HepG2 (cell line): Measurements from ENCODE around the gene PSME3IP1. TPM values are rescaled to one million over a fixed set of nuclear protein-coding genes. Genes with fewer than 3 reads are reported as not detected.

Experiments used
- ARID2 ChIP-seq: sonication (generic); formaldehyde crosslinking; IDR thresholded peaks from 2 replicates; pipeline ENCODE4 v1.8.1; 2022; ENCODE audit warnings: mild to moderate bottlenecking, missing genetic modification reagents, borderline replicate concordance
- ATF3 ChIP-seq: sonication (generic); formaldehyde crosslinking; IDR thresholded peaks from 2 replicates; pipeline ENCODE4 v1.4.0; 2020; ENCODE audit warnings: missing genetic modification reagents
- BCL6 ChIP-seq: IDR thresholded peaks from 2 replicates; pipeline ENCODE4 v1.6.1; 2016; ENCODE audit warnings: missing genetic modification reagents, missing compliant biosample characterization
- CCDC6 ChIP-seq: sonication (generic); formaldehyde crosslinking; IDR thresholded peaks from 2 replicates; pipeline ENCODE4 v1.8.1; 2022; ENCODE audit warnings: mild to moderate bottlenecking, missing genetic modification reagents, moderate library complexity
- EHMT2 ChIP-seq: fragments of 200-600 bp; sonication (generic); IDR thresholded peaks from 2 replicates; pipeline ENCODE4 v1.7.0; 2017; ENCODE audit warnings: antibody characterized with exemption, low read depth, low read length, borderline replicate concordance
- FLYWCH1 ChIP-seq: sonication (generic); formaldehyde crosslinking; IDR thresholded peaks from 2 replicates; pipeline ENCODE4 v1.8.1; 2023; ENCODE audit warnings: mild to moderate bottlenecking, missing genetic modification reagents
- HOMEZ ChIP-seq: IDR thresholded peaks from 2 replicates; pipeline ENCODE4 v1.6.1; 2016; ENCODE audit warnings: low read depth
- NPAS2 ChIP-seq: sonication (generic); formaldehyde crosslinking; IDR thresholded peaks from 2 replicates; pipeline ENCODE4 v1.8.0; 2022; ENCODE audit warnings: mild to moderate bottlenecking, missing genetic modification reagents, borderline replicate concordance
- PHF21A ChIP-seq: sonication (generic); formaldehyde crosslinking; IDR thresholded peaks from 2 replicates; pipeline ENCODE4 v1.5.0; 2020; ENCODE audit warnings: mild to moderate bottlenecking, missing genetic modification reagents
- RARA ChIP-seq: IDR thresholded peaks from 2 replicates; pipeline ENCODE4 v1.6.1; 2016; ENCODE audit warnings: missing genetic modification reagents, missing compliant biosample characterization
- RBM22 ChIP-seq: fragments of 200-400 bp; formaldehyde crosslinking; optimal IDR thresholded peaks from 2 replicates; pipeline ENCODE3; 2017; ENCODE audit warnings: mild to moderate bottlenecking, low read length, moderate library complexity
- RFXAP ChIP-seq: sonication (generic); formaldehyde crosslinking; IDR thresholded peaks from 2 replicates; pipeline ENCODE4 v1.4.0; 2020; ENCODE audit warnings: missing genetic modification reagents, borderline replicate concordance
- RNF2 ChIP-seq: fragments of 450-650 bp; conservative IDR thresholded peaks from 2 replicates; pipeline ENCODE4 v1.6.1; 2016; ENCODE audit warnings: low read depth
- SALL1 ChIP-seq: sonication (generic); formaldehyde crosslinking; IDR thresholded peaks from 2 replicates; pipeline ENCODE4 v1.8.0; 2022; ENCODE audit warnings: mild to moderate bottlenecking, missing genetic modification reagents
- THYN1 ChIP-seq: sonication (generic); formaldehyde crosslinking; IDR thresholded peaks from 2 replicates; pipeline ENCODE4 v1.8.1; 2023; ENCODE audit warnings: low read depth, mild to moderate bottlenecking, moderate library complexity, missing genetic modification reagents, borderline replicate concordance
- U2AF1 ChIP-seq: fragments of 200-400 bp; formaldehyde crosslinking; optimal IDR thresholded peaks from 2 replicates; pipeline ENCODE3; 2017; ENCODE audit warnings: mild to moderate bottlenecking, low read depth, low read length
- ZFP37 ChIP-seq: sonication (generic); formaldehyde crosslinking; IDR thresholded peaks from 2 replicates; pipeline ENCODE4 v1.4.0; 2020; ENCODE audit warnings: missing genetic modification reagents, borderline replicate concordance
- ZNF235 ChIP-seq: sonication (generic); formaldehyde crosslinking; IDR thresholded peaks from 2 replicates; pipeline ENCODE4 v1.8.1; 2023; ENCODE audit warnings: mild to moderate bottlenecking, missing genetic modification reagents, borderline replicate concordance
- ZNF562 ChIP-seq: sonication (generic); formaldehyde crosslinking; IDR thresholded peaks from 2 replicates; pipeline ENCODE4 v1.8.0; 2022; ENCODE audit warnings: missing genetic modification reagents, borderline replicate concordance
- ZSCAN21 ChIP-seq: sonication (generic); formaldehyde crosslinking; IDR thresholded peaks from 2 replicates; pipeline ENCODE4 v1.8.0; 2022; ENCODE audit warnings: mild to moderate bottlenecking, missing genetic modification reagents, moderate library complexity, borderline replicate concordance
- polyA plus RNA-seq, 8 experiments: library from polyadenylated mRNA; depleted of rRNA in 3 of 8; stranded (reverse) in 7 of 8; unstranded in 1 of 8; fragments of >200 nt; fragmentation: Illumina TruSeq in 4 of 8; extraction: Trizol in 4 of 8; gene quantifications; 2 replicates each; pipeline versions ENCODE4 v1.2.1 to v1.2.3, GENCODE V29; 2011 to 2016; ENCODE audit warnings: low read depth in 4 of 8, missing spikeins in 1 of 8, mixed read lengths in 1 of 8; ENCODE audit not compliant: insufficient read depth in 1 of 8
- total RNA-seq, 5 experiments: library from RNA; depleted of rRNA; stranded (reverse); fragments of >200 nt; fragmentation: Illumina TruSeq; extraction: Trizol; gene quantifications; 2 replicates each; pipeline ENCODE4 v1.2.3, GENCODE V29; 2016; ENCODE audit warnings: low read depth in 1 of 5
- TF ChIP-seq, protein P1 (sequence below): conservative IDR thresholded peaks from 2 replicates; pipeline ENCODE4 v1.6.1; 2018; ENCODE audit warnings: missing genetic modification reagents
- TF ChIP-seq, protein P2 (sequence below): sonication (generic); formaldehyde crosslinking; IDR thresholded peaks from 2 replicates; pipeline ENCODE4 v1.5.0; 2020; ENCODE audit warnings: mild to moderate bottlenecking, missing genetic modification reagents
- TF ChIP-seq, protein P3 (sequence below): sonication (generic); formaldehyde crosslinking; IDR thresholded peaks from 2 replicates; pipeline ENCODE4 v1.8.0; 2022; ENCODE audit warnings: mild to moderate bottlenecking, missing genetic modification reagents

The PSME3IP1 gene
- total and polyA plus RNA-seq, 2 of the 13 experiments (the other 11 are each of a cell fraction or from before 2014, with no cell fraction given): 90.8 to 99.8 TPM

- peak; percentile 56; the same call in 1 of the 2 replicates for TF ChIP-seq SALL1 (CRISPR knock-in tag)
- no peak for TF ChIP-seq EHMT2
- TF ChIP-seq U2AF1: no peak
- no peak for TF ChIP-seq ZNF562 (CRISPR knock-in tag)
- TF ChIP-seq, protein P1, sequence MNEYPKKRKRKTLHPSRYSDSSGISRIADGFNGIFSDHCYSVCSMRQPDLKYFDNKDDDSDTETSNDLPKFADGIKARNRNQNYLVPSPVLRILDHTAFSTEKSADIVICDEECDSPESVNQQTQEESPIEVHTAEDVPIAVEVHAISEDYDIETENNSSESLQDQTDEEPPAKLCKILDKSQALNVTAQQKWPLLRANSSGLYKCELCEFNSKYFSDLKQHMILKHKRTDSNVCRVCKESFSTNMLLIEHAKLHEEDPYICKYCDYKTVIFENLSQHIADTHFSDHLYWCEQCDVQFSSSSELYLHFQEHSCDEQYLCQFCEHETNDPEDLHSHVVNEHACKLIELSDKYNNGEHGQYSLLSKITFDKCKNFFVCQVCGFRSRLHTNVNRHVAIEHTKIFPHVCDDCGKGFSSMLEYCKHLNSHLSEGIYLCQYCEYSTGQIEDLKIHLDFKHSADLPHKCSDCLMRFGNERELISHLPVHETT: peak; percentile 27; the same call in 1 of the 2 replicates
- 0 out of 2 replicates have a peak, but pooled peaks have one; percentile 16 for TF ChIP-seq ARID2 (CRISPR knock-in tag)
- no peak for TF ChIP-seq NPAS2 (CRISPR knock-in tag)
- no peak for TF ChIP-seq ATF3 (CRISPR knock-in tag)
- TF ChIP-seq RNF2: no peak
- peak; percentile 19; the same call in 1 of the 2 replicates for TF ChIP-seq BCL6 (CRISPR knock-in tag)
- TF ChIP-seq, protein P2, sequence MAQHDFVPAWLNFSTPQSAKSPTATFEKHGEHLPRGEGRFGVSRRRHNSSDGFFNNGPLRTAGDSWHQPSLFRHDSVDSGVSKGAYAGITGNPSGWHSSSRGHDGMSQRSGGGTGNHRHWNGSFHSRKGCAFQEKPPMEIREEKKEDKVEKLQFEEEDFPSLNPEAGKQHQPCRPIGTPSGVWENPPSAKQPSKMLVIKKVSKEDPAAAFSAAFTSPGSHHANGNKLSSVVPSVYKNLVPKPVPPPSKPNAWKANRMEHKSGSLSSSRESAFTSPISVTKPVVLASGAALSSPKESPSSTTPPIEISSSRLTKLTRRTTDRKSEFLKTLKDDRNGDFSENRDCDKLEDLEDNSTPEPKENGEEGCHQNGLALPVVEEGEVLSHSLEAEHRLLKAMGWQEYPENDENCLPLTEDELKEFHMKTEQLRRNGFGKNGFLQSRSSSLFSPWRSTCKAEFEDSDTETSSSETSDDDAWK (CRISPR knock-in tag): no peak
- peak; percentile 11; the same call in 1 of the 2 replicates for TF ChIP-seq RARA (CRISPR knock-in tag)
- peak; percentile 57; the same call in 1 of the 2 replicates for TF ChIP-seq PHF21A (CRISPR knock-in tag)
- TF ChIP-seq, protein P3, sequence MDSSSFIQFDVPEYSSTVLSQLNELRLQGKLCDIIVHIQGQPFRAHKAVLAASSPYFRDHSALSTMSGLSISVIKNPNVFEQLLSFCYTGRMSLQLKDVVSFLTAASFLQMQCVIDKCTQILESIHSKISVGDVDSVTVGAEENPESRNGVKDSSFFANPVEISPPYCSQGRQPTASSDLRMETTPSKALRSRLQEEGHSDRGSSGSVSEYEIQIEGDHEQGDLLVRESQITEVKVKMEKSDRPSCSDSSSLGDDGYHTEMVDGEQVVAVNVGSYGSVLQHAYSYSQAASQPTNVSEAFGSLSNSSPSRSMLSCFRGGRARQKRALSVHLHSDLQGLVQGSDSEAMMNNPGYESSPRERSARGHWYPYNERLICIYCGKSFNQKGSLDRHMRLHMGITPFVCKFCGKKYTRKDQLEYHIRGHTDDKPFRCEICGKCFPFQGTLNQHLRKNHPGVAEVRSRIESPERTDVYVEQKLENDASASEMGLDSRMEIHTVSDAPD (CRISPR knock-in tag): 0 out of 2 replicates have a peak, but pooled peaks have one; percentile 22
- TF ChIP-seq ZFP37: no peak
- TF ChIP-seq HOMEZ (CRISPR knock-in tag): peak; percentile 29; the same call in 1 of the 2 replicates
- TF ChIP-seq ZNF235 (CRISPR knock-in tag): no peak; the same call in 1 of the 2 replicates
- TF ChIP-seq CCDC6 (CRISPR knock-in tag): peak; percentile 45; the same call in 1 of the 2 replicates
- peak; percentile 81; the same call in 1 of the 2 replicates for TF ChIP-seq FLYWCH1 (CRISPR knock-in tag)
- no peak for TF ChIP-seq RBM22
- peak; percentile 59; the same call in 1 of the 2 replicates for TF ChIP-seq ZSCAN21 (CRISPR knock-in tag)
- TF ChIP-seq THYN1 (CRISPR knock-in tag): no peak
- no peak for TF ChIP-seq RFXAP
Measured at GRCh38 chr16:57186872-57187854, 1.3 kb upstream of the PSME3IP1 start (continued).
